HUES6 (cell line): Measurements from ENCODE around the gene INPP4A.

Experiments
- H3K27ac ChIP-seq: 2 replicates; pipeline ENCODE4 v1.7.0; 2013; ENCODE audit warnings: low read depth, mild to moderate bottlenecking, low read length, inconsistent platforms
- H3K27me3 ChIP-seq: 2 replicates; pipeline ENCODE4 v1.6.1; 2013; ENCODE audit warnings: low read length; ENCODE audit not compliant: control insufficient read depth, insufficient read depth
- H3K36me3 ChIP-seq: 2 replicates; pipeline ENCODE4 v1.6.1; 2013; ENCODE audit warnings: low read length; ENCODE audit not compliant: control insufficient read depth, insufficient read depth
- H3K4me1 ChIP-seq: 2 replicates; pipeline ENCODE4 v1.6.1; 2013; ENCODE audit warnings: low read length; ENCODE audit not compliant: control insufficient read depth, insufficient read depth
- H3K4me3 ChIP-seq: 2 replicates; pipeline ENCODE4 v1.5.1; 2013; ENCODE audit warnings: low read depth, low read length
- H3K9ac ChIP-seq: one replicate; pipeline ENCODE4 v1.6.1; 2013; ENCODE audit warnings: mild to moderate bottlenecking, low read length
- H3K9me3 ChIP-seq: 2 replicates; pipeline ENCODE4 v1.6.1; 2013; ENCODE audit warnings: low read depth, low read length; ENCODE audit not compliant: control insufficient read depth, insufficient read depth

INPP4A gene

DNA sequence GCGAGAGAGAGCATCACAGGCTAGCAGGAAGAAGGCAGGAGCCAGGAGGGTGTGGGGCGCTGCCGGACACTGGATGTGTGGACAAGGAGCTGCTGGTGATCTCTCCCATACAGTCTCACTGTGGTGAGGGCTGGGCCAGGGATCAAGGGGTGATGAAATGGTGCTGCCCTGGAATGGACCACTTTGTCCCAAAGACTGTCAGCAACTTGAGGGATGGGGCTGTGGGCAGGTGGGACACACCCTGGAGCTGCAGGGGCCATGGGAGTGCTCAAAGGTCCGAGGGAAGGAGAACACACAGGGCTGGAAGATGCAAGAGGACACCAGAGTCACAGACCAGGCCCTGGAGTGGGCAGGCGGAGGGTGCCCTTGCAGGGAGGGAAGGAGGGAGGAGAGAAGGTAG lies 125.7 kb downstream of the INPP4A start:
- H3K36me3 ChIP-seq, result peaks cover 90% of the 10 kb centered on the region

GRCh38 chr2:98571121-98571701 lies 126.6 kb downstream of the INPP4A start:
- H3K4me1 ChIP-seq, result no peaks in the 10 kb centered on the region
- H3K9ac ChIP-seq, result no peak overlapping the region
- H3K4me3 ChIP-seq, result no peak overlapping the region
- no peaks in the 10 kb centered on the region for H3K27me3 ChIP-seq
- no peak overlapping the region for H3K27ac ChIP-seq
- no peaks in the 10 kb centered on the region for H3K9me3 ChIP-seq
- peaks cover 83% of the 10 kb centered on the region for H3K36me3 ChIP-seq

More for the DNA sequence above, 125.7 kb downstream of the INPP4A start:
- no peak overlapping the region for H3K4me3 ChIP-seq
- no peaks in the 10 kb centered on the region for H3K27me3 ChIP-seq
- no peaks in the 10 kb centered on the region for H3K9me3 ChIP-seq
- H3K4me1 ChIP-seq, result no peaks in the 10 kb centered on the region
- H3K9ac ChIP-seq, result no peak overlapping the region
- H3K27ac ChIP-seq, result no peak overlapping the region

DNA sequence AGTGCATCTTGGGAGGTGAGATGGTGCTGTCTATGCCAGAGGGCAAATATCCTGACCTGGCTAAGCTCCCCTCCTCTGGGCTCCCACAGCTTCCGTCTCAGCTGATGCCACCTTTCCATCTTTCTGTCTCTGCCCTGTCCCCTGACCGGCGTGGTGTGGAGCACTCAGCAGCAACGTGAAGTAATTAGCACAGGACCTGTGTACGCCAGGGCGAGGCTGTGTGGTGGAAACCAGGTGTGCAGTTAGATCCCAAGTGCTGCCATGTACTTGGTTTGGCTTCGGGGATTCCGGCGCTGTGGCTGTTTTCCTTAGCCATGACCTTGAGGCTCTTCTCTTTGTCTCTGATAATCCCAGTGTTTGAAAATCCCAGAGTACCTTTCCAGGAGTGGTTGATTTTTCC lies 127.1 kb downstream of the INPP4A start:
- no peak overlapping the region for H3K4me3 ChIP-seq
- no peak overlapping the region for H3K9ac ChIP-seq
- no peak overlapping the region for H3K27ac ChIP-seq
- H3K9me3 ChIP-seq, result no peaks in the 10 kb centered on the region
- no peaks in the 10 kb centered on the region for H3K27me3 ChIP-seq
- peaks cover 83% of the 10 kb centered on the region for H3K36me3 ChIP-seq
- no peaks in the 10 kb centered on the region for H3K4me1 ChIP-seq

DNA sequence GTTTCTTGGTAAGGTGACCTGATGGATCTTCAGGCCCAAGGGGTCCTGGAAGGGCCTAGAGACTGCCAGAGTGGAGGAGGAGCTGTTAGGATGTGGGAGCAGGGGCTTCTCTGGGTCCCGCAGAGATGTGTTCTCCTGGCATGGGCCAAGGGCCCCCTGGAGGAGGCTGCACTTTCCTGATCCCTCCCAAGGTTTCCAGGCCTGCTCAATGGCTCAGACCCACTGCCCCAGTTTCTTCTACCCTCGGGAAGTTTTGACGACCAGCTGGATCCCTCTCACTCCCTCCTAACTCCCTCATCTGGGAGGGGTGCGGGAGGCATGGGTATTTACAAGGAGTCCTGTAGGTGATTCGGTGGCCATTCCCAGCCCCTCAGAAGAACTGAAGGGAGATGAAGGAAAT lies 127.6 kb downstream of the INPP4A start:
- H3K9ac ChIP-seq, result no peak overlapping the region
- no peaks in the 10 kb centered on the region for H3K27me3 ChIP-seq
- no peak overlapping the region for H3K4me3 ChIP-seq
- H3K4me1 ChIP-seq, result no peaks in the 10 kb centered on the region
- no peak overlapping the region for H3K27ac ChIP-seq
- peaks cover 84% of the 10 kb centered on the region for H3K36me3 ChIP-seq
- no peaks in the 10 kb centered on the region for H3K9me3 ChIP-seq

- no peak overlapping the region for H3K9ac ChIP-seq
- H3K36me3 ChIP-seq, result peaks cover 86% of the 10 kb centered on the region
- H3K9me3 ChIP-seq, result no peaks in the 10 kb centered on the region
- no peaks in the 10 kb centered on the region for H3K4me1 ChIP-seq
- no peaks in the 10 kb centered on the region for H3K27me3 ChIP-seq
- no peak overlapping the region for H3K4me3 ChIP-seq
- H3K27ac ChIP-seq, result no peak overlapping the region
Observed at GRCh38 chr2:98572676-98573075, 128.0 kb downstream of the INPP4A start.

GRCh38 chr2:98573426-98573825 lies 128.8 kb downstream of the INPP4A start:
- no peaks in the 10 kb centered on the region for H3K9me3 ChIP-seq
- no peak overlapping the region for H3K27ac ChIP-seq
- no peaks in the 10 kb centered on the region for H3K27me3 ChIP-seq
- H3K4me1 ChIP-seq, result no peaks in the 10 kb centered on the region
- no peak overlapping the region for H3K4me3 ChIP-seq
- peaks cover 86% of the 10 kb centered on the region for H3K36me3 ChIP-seq
- no peak overlapping the region for H3K9ac ChIP-seq

DNA sequence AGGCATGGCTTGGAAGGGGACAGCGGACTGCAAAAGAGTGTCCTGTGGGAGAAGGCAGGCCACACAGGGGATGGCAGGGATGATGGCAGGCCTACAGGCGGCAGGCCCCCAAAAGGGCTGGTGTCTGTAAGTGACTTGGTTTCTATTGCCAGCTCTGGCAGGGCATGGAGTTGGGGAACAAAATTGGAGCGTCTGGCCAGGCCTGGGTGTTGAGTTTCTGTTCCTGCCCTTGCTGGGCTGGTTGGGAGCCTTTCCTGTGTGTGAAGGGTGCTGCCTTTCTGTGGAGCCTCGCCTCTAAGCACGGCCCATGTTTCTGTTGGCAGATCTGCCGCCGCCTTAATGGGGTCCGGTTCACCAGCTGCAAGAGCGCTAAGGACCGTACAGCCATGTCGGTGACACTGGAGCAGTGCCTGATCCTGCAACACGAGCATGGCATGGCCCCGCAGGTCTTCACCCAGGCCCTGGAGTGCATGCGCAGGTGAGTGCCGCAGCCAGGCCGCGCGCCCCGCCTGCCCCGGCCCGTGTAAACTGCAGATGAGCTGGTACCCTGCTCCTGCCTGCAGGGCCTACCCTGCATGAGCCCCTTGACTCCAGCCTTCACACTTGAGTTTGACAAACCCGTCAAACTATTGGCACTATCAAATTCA lies 132.1 kb downstream of the INPP4A start:
- Histone ChIP-seq H3K9ac (no peak overlapping the region), H3K36me3 (peaks cover 63% of the 10 kb centered on the region), H3K4me1 (no peaks in the 10 kb centered on the region), H3K9me3 (no peaks in the 10 kb centered on the region), H3K4me3 (no peak overlapping the region), H3K27me3 (no peaks in the 10 kb centered on the region), H3K27ac (no peak overlapping the region)

DNA sequence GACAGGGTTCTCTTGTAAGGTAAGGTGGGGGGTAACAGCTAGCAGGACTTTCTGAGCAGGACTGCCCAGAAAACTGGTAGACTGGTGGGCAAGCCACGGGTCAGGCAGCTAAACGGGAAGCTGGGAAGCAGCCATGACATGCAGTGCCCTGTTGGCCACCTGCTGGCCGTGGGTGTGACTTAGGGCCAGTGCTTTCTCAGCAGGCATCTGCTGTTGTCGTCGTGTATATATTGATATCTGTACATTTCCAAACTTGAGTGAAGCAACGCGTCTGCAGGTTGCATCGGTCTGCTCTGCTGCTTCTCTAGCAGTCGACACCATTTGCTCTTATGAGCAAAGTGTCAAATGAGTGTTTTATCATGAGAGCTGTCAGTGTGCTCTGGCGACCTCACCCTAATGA lies 132.7 kb downstream of the INPP4A start:
- no peak overlapping the region for H3K9ac ChIP-seq
- no peaks in the 10 kb centered on the region for H3K27me3 ChIP-seq
- H3K36me3 ChIP-seq, result peaks cover 63% of the 10 kb centered on the region

DNA sequence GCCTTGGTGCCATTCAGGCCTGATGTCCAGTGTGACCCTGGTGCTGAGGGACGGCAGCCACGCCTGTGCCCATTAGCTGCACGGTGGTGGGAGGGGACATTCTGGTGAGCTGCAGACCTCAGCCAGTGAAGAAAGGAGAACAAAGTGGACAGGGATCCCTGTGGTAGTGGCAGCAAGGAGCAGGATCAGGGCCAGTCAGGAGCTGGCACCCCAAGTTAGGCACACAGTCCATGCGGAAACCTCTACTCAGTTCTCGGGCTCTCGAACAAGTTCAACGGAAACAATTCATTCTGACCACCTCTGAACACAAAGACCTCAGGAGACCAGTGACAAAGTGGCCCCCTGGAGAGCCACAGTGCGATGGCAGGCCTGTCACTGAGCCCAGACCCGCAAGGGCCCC lies 133.6 kb downstream of the INPP4A start:
- no peaks in the 10 kb centered on the region for H3K4me1 ChIP-seq
- H3K4me3 ChIP-seq, result no peak overlapping the region
- no peak overlapping the region for H3K27ac ChIP-seq
- no peaks in the 10 kb centered on the region for H3K27me3 ChIP-seq
- no peak overlapping the region for H3K9ac ChIP-seq
- H3K36me3 ChIP-seq, result peaks cover 60% of the 10 kb centered on the region
- H3K9me3 ChIP-seq, result no peaks in the 10 kb centered on the region

More for the DNA sequence above, 132.7 kb downstream of the INPP4A start:
- no peak overlapping the region for H3K4me3 ChIP-seq
- H3K4me1 ChIP-seq, result no peaks in the 10 kb centered on the region
- H3K27ac ChIP-seq, result no peak overlapping the region
- H3K9me3 ChIP-seq, result no peaks in the 10 kb centered on the region

DNA sequence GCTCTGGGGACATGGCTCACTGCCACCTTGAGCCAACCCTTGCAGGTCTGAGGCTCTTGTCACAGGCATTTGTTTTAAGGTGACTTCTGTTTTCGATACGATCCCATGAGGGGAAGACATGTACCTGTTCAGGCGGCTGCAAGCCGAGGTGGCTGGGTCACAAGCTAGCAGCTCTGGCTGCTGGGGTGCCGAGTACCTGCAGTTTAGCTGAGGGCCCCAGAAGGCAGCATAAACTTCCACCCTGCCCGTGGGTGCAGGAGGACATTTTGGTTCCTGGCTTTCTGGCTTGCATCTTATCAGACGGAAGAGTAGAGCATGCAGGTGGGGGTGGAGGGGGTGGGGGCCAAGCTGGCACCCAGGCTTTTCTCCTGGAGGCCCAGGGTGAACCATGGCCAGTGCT lies 135.3 kb downstream of the INPP4A start:
- H3K4me1 ChIP-seq, result no peaks in the 10 kb centered on the region

DNA sequence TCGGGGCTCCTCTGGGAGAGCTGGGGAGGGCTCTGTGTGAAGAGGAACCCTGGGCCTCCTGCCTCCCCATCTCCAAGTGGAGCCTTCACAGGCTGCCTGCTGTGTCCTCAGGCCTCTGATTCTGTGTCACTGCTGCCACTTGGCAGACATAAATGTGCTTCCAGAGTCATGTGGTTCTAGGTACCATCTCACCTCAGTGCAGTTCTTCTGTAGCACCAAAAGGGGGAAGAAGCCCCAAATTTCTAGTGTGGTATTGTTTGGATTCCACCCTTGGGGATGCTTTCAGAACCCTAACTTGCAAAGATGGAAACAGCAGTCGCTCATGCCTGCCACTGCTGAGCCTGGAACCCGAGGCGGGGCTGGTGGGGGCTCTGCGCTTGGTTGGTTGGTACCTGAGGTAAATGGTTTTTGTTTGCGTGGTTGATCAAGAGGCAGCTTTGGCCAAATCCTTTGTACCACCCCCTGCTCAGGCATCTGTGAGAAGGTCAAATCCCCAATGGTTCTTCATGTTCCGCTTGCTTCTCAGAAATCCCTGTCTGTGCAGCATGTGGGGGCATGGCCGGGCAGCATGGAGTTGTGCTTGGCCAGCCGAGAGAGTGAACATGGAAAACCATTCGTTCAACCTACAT lies 136.1 kb downstream of the INPP4A start:
- H3K4me1 ChIP-seq, result no peaks in the 10 kb centered on the region
- H3K9ac ChIP-seq, result no peak overlapping the region
- peaks cover 50% of the 10 kb centered on the region for H3K36me3 ChIP-seq
- no peaks in the 10 kb centered on the region for H3K27me3 ChIP-seq
- H3K27ac ChIP-seq, result no peak overlapping the region
- no peak overlapping the region for H3K4me3 ChIP-seq
- H3K9me3 ChIP-seq, result no peaks in the 10 kb centered on the region

More for the DNA sequence above, 135.3 kb downstream of the INPP4A start:
- Histone ChIP-seq H3K9ac (no peak overlapping the region), H3K27me3 (no peaks in the 10 kb centered on the region), H3K36me3 (peaks cover 55% of the 10 kb centered on the region), H3K4me3 (no peak overlapping the region), H3K27ac (no peak overlapping the region), H3K9me3 (no peaks in the 10 kb centered on the region)
